Lower lobe of right lung (tissue), 2 donors: ENCODE measurements around the gene S100A16. TPM values are rescaled to one million over a fixed set of nuclear protein-coding genes. Genes with fewer than 3 reads are reported as not detected.

Experiments used
- ATAC-seq, 2 donors: fragments of 200-7000 bp; cut with Tn5 transposase; one replicate each; pipeline ENCODE4 v1.9.1; 2020 to 2022; ENCODE audit warnings: mild to moderate bottlenecking in 2 of 2, moderate library complexity in 2 of 2
- DNase-seq: peaks from one replicate; pipeline ENCODE4 v3.0.0-alpha.2; 2020
- H3K27ac ChIP-seq: fragments of 200-600 bp; one replicate; pipeline ENCODE4 v1.8.0; 2022
- H3K27me3 ChIP-seq: fragments of 200-600 bp; one replicate; pipeline ENCODE4 v1.8.0; 2022; ENCODE audit warnings: low read depth
- H3K36me3 ChIP-seq: fragments of 200-600 bp; one replicate; pipeline ENCODE4 v1.8.0; 2022; ENCODE audit warnings: mild to moderate bottlenecking
- H3K4me1 ChIP-seq: fragments of 200-600 bp; one replicate; pipeline ENCODE4 v1.8.0; 2022
- H3K4me3 ChIP-seq: fragments of 200-600 bp; one replicate; pipeline ENCODE4 v1.8.0; 2022; ENCODE audit warnings: mild to moderate bottlenecking
- H3K9me3 ChIP-seq: fragments of 200-600 bp; one replicate; pipeline ENCODE4 v1.8.0; 2022
- CTCF ChIP-seq: fragments of 200-600 bp; IDR thresholded peaks from one replicate; pipeline ENCODE4 v1.8.0; 2022; ENCODE audit warnings: antibody characterized with exemption, mild to moderate bottlenecking
- intact Hi-C: fragments of 100-400 bp; cut with DNase I; formaldehyde crosslinking; loops from one replicate; pipeline ENCODE4 v1.11.0; 2022
- total RNA-seq: library from RNA; stranded (reverse); fragmentation: NEBNext Ultra II Directional; extraction: Animal tissue kit (Norgen Biotek cat#: 25700); gene quantifications from one replicate; pipeline ENCODE4 v1.2.1, GENCODE V29; 2021
- donor health status: DM: no; HTN: yes; CAD: no; lungs with severe emphysema.

The S100A16 gene
- total RNA-seq, 1 donor from 2014 or later, result 52.3 TPM

GRCh38 chr1:153658400-153659174 lies 45.6 kb upstream of the S100A16 start, which contains the start of gene SNAPIN:
TSS of gene SNAPIN (plus strand) at chr1:153658703. CDS start at chr1:153658744, 41 bp downstream.
- peak within 1 kb of the TSS; percentile 72 for H3K4me3 ChIP-seq
- ATAC-seq, result peak; percentile 98
- H3K9me3 ChIP-seq, result no peaks in the 10 kb centered on the region
- H3K27me3 ChIP-seq, result no peaks in the 10 kb centered on the region
- peak; percentile 35 for TF ChIP-seq CTCF
- H3K4me1 ChIP-seq, result peaks cover 14% of the 10 kb centered on the region
- H3K36me3 ChIP-seq, result peaks cover 30% of the 10 kb centered on the region
- intact Hi-C loops, result no loop called here
- DNase-seq, result peak; percentile 95
- H3K27ac ChIP-seq, result peak within 1 kb of the TSS; percentile 90

GRCh38 chr1:153655333-153655732 lies 42.4 kb upstream of the S100A16 start:
- intact Hi-C loops, result no loop called here
- Histone ChIP-seq H3K4me1 (peaks cover 24% of the 10 kb centered on the region), H3K36me3 (no peaks in the 10 kb centered on the region), H3K27ac (peak overlapping the region; percentile 58), H3K9me3 (no peaks in the 10 kb centered on the region), H3K4me3 (no peak overlapping the region), H3K27me3 (no peaks in the 10 kb centered on the region)
- no peak for DNase-seq
- no peak for ATAC-seq
- TF ChIP-seq CTCF, result no peak

DNA sequence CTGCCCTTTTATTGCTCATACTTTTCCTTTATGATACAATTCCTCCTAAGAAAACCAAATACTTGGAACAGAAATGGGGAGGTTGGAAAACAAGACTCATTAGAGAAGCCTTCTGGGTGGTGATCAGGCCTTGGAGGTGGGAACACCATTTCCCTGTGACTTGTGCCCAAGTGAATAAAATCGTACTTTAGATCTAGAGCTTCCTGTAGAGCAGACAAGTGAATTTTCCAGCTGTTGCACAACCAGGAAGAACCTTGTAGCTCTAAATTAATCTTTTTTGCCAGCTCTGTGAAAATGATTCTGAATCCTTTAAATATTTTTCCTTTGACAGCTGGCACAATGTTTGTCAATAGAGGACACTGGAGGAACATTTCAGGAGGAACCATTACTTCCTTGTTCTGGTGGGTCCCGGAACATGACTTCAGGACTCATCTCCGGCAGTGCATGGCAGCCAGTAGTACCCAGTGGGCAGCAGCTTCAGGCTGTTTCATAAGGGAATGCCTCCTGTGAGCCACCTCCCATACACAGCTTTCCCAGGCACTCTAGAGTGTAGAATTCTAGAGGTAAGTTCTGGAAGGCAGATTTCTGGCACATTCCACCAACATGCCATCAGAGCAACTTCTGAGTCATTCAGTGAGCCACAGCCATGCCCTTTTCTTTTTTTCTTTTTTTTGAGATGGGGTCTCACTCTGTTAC lies 40.0 kb upstream of the S100A16 start:
- ATAC-seq (peak; percentile 67 to 68), DNase-seq (no peak)
- TF ChIP-seq CTCF, result no peak
- peaks cover 10% of the 10 kb centered on the region for H3K4me1 ChIP-seq
- H3K27me3 ChIP-seq, result no peaks in the 10 kb centered on the region
- peak overlapping the region; percentile 32 for H3K27ac ChIP-seq
- no peaks in the 10 kb centered on the region for H3K36me3 ChIP-seq
- H3K9me3 ChIP-seq, result no peaks in the 10 kb centered on the region
- no peak overlapping the region for H3K4me3 ChIP-seq
- intact Hi-C loops, result no loop called here

GRCh38 chr1:153651771-153652170 lies 38.8 kb upstream of the S100A16 start:
- Histone ChIP-seq H3K36me3 (peaks cover 1% of the 10 kb centered on the region), H3K4me1 (peaks cover 19% of the 10 kb centered on the region), H3K4me3 (no peak overlapping the region), H3K27ac (no peak overlapping the region), H3K27me3 (no peaks in the 10 kb centered on the region), H3K9me3 (no peaks in the 10 kb centered on the region)
- DNase-seq (no peak), ATAC-seq (no peak)
- intact Hi-C loops, result no loop called here
- no peak for TF ChIP-seq CTCF

DNA sequence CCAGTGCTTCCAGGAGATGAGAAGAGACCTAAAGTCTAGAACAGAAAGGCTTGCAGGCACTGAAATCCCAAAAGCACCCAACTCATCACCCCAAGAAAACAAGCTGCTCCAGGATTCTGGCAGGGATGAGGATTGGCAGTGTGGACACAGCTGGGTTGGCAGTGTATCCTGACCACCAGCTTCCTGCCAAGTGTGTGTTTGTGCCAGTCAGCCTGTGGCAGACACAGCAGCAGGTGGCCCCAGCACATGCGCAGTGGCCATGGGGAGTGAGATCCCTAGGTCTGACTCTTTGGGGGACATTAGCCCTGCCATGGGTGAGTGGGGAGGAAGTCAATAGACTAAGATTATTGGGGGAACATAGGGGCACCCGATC lies 36.9 kb upstream of the S100A16 start:
- H3K36me3 ChIP-seq, result peaks cover 20% of the 10 kb centered on the region
- no peaks in the 10 kb centered on the region for H3K9me3 ChIP-seq
- ATAC-seq, result peak in 1 of 2 donors; percentile 11
- no peak for TF ChIP-seq CTCF
- H3K27me3 ChIP-seq, result no peaks in the 10 kb centered on the region
- no peak overlapping the region for H3K27ac ChIP-seq
- no peak for DNase-seq
- intact Hi-C loops, result no loop called here
- peaks cover 20% of the 10 kb centered on the region for H3K4me1 ChIP-seq
- H3K4me3 ChIP-seq, result no peak overlapping the region
